H1 (cell line): ENCODE data around the gene TTC13.

Source experiments
- CEBPB ChIP-seq: IDR thresholded peaks from 2 replicates; pipeline ENCODE4 v1.6.1; 2012; ENCODE audit warnings: low read depth, low read length
- EP300 ChIP-seq, 2 experiments: IDR thresholded peaks; 1 replicate in 1 of 2; 2 replicates in 1 of 2; pipeline ENCODE4 v1.6.1; 2011 to 2012; ENCODE audit warnings: low read depth in 2 of 2, low read length in 2 of 2, mild to moderate bottlenecking in 2 of 2, borderline replicate concordance in 1 of 2, inconsistent platforms in 1 of 2, moderate library complexity in 1 of 2
- EZH2 ChIP-seq: fragments of 200-600 bp; sonication (generic); IDR thresholded peaks from 2 replicates; pipeline ENCODE4 v1.7.1; 2012; ENCODE audit warnings: low read depth, mild to moderate bottlenecking, moderate library complexity, low read length, inconsistent platforms; ENCODE audit not compliant: severe bottlenecking
- PHF8 ChIP-seq: fragments of 200-600 bp; sonication (generic); conservative IDR thresholded peaks from 2 replicates; pipeline ENCODE4 v1.7.1; 2012; ENCODE audit warnings: low read depth, mild to moderate bottlenecking, inconsistent platforms, low read length, moderate library complexity
- TF ChIP-seq, protein P1 (sequence below), 3 experiments: IDR thresholded peaks; 1 replicate in 2 of 3; 2 replicates in 1 of 3; pipeline versions ENCODE4 v1.5.1 to v1.6.1; 2011; ENCODE audit warnings: low read length in 3 of 3, mild to moderate bottlenecking in 3 of 3, inconsistent platforms in 2 of 3, low read depth in 1 of 3, moderate library complexity in 1 of 3; ENCODE audit not compliant: insufficient read depth in 1 of 3; ENCODE audit errors: control extremely low read depth in 1 of 3

- TF ChIP-seq CEBPB: no peak
- TF ChIP-seq, protein P1, sequence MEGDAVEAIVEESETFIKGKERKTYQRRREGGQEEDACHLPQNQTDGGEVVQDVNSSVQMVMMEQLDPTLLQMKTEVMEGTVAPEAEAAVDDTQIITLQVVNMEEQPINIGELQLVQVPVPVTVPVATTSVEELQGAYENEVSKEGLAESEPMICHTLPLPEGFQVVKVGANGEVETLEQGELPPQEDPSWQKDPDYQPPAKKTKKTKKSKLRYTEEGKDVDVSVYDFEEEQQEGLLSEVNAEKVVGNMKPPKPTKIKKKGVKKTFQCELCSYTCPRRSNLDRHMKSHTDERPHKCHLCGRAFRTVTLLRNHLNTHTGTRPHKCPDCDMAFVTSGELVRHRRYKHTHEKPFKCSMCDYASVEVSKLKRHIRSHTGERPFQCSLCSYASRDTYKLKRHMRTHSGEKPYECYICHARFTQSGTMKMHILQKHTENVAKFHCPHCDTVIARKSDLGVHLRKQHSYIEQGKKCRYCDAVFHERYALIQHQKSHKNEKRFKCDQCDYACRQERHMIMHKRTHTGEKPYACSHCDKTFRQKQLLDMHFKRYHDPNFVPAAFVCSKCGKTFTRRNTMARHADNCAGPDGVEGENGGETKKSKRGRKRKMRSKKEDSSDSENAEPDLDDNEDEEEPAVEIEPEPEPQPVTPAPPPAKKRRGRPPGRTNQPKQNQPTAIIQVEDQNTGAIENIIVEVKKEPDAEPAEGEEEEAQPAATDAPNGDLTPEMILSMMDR (IDR thresholded peaks at IDR 0.05; ENCODE audit: control extremely low read depth in 1 of 3, insufficient read depth in 1 of 3, low read depth in 1 of 3, low read length in 3 of 3): no peak
- no peak for TF ChIP-seq EZH2
- TF ChIP-seq PHF8: no peak
- TF ChIP-seq EP300 (IDR thresholded peaks at IDR 0.05; ENCODE audit: borderline replicate concordance in 1 of 2, low read depth in 2 of 2, low read length in 2 of 2): no peak
Observed at GRCh38 chr1:230916587-230917283, 61.9 kb downstream of the TTC13 start.
